Dermis microvascular lymphatic vessel endothelial cell (primary cell): ENCODE results near the gene XPR1. TPM values are rescaled to one million over a fixed set of nuclear protein-coding genes. Genes with fewer than 3 reads are reported as not detected.

Experiments used
- DNase-seq, 2 donors: peaks; one replicate each; pipeline versions ENCODE4 v3.0.0 to v3.0.0-alpha.2; 2010; ENCODE audit warnings: low read depth in 2 of 2
- total RNA-seq: library from RNA; depleted of rRNA; stranded (reverse); fragments of >200 nt; gene quantifications from 2 replicates; pipeline ENCODE4 v1.2.1, GENCODE V29; 2014

Gene XPR1
- total RNA-seq, 1 donor from 2014 or later, result 29.3 TPM

GRCh38 chr1:180888870-180889269 lies 257.0 kb downstream of the XPR1 start:
- no peak for DNase-seq

- DNase-seq, result no peak
Measured at GRCh38 chr1:180889325-180889724, 257.5 kb downstream of the XPR1 start.

- DNase-seq, result no peak
Measured at GRCh38 chr1:180892272-180892671, 260.4 kb downstream of the XPR1 start.

GRCh38 chr1:180892675-180893074 lies 260.9 kb downstream of the XPR1 start:
- no peak for DNase-seq

- DNase-seq, result no peak
Measured at GRCh38 chr1:180893614-180894013, 261.8 kb downstream of the XPR1 start.

- no peak for DNase-seq
Measured at GRCh38 chr1:180896161-180896560, 264.3 kb downstream of the XPR1 start.

- no peak for DNase-seq
Measured at GRCh38 chr1:180898441-180899219, 266.8 kb downstream of the XPR1 start.

GRCh38 chr1:180899262-180899661 lies 267.4 kb downstream of the XPR1 start:
- no peak for DNase-seq

GRCh38 chr1:180901076-180901990 lies 269.5 kb downstream of the XPR1 start:
- DNase-seq, result no peak

- no peak for DNase-seq
Measured at GRCh38 chr1:180902541-180902940, 270.7 kb downstream of the XPR1 start.

- DNase-seq, result no peak
Measured at GRCh38 chr1:180905927-180906326, 274.1 kb downstream of the XPR1 start.

GRCh38 chr1:180906511-180906910 lies 274.7 kb downstream of the XPR1 start:
- no peak for DNase-seq

GRCh38 chr1:180907313-180908055 lies 275.7 kb downstream of the XPR1 start:
- no peak for DNase-seq

GRCh38 chr1:180908074-180908765 lies 276.4 kb downstream of the XPR1 start:
- no peak for DNase-seq

GRCh38 chr1:180909005-180909414 lies 277.2 kb downstream of the XPR1 start:
- no peak for DNase-seq

- DNase-seq, result no peak
Measured at GRCh38 chr1:180909462-180909976, 277.7 kb downstream of the XPR1 start.

- no peak for DNase-seq
Measured at GRCh38 chr1:180911640-180912191, 279.9 kb downstream of the XPR1 start.

GRCh38 chr1:180912211-180912800 lies 280.5 kb downstream of the XPR1 start:
- peak in 1 of 2 donors; percentile 25 for DNase-seq

GRCh38 chr1:180912801-180913565 lies 281.2 kb downstream of the XPR1 start, which contains the start of gene KIAA1614:
TSS of gene KIAA1614 (plus strand) at chr1:180912897. CDS start at chr1:180913244, 347 bp downstream.
- peak in 1 of 2 donors; percentile 45 for DNase-seq
